ENCODE data around the gene CCR2.
A peak's percentile ranks its signal among the peaks of the same experiment; 100 is the strongest.

The CCR2 gene

GRCh38 chr3:46354984-46355383 lies 1.1 kb downstream of the CCR2 start:
- DNase-seq (ENCODE audit: low read depth in 2 of 2) = no peak

- no peak for DNase-seq (ENCODE audit: low read depth in 2 of 2)
Observed at GRCh38 chr3:46356276-46356675, 2.4 kb downstream of the CCR2 start.

GRCh38 chr3:46356909-46357308 lies 3.0 kb downstream of the CCR2 start:
- no peak for DNase-seq (ENCODE audit: low read depth in 2 of 2)

GRCh38 chr3:46358466-46358865 lies 4.6 kb downstream of the CCR2 start:
- DNase-seq (ENCODE audit: low read depth in 2 of 2) = no peak

- DNase-seq (ENCODE audit: low read depth in 2 of 2) = no peak
Observed at GRCh38 chr3:46359733-46360493, 6.0 kb downstream of the CCR2 start.

GRCh38 chr3:46360907-46361306 lies 7.0 kb downstream of the CCR2 start:
- DNase-seq (ENCODE audit: low read depth in 2 of 2) = no peak

GRCh38 chr3:46361408-46362283 lies 7.7 kb downstream of the CCR2 start:
- DNase-seq (ENCODE audit: low read depth in 2 of 2) = no peak

GRCh38 chr3:46365041-46365440 lies 11.1 kb downstream of the CCR2 start:
- no peak for DNase-seq (ENCODE audit: low read depth in 2 of 2)

GRCh38 chr3:46365737-46366524 lies 12.0 kb downstream of the CCR2 start:
- DNase-seq (ENCODE audit: low read depth in 2 of 2) = no peak

GRCh38 chr3:46367811-46368210 lies 13.9 kb downstream of the CCR2 start:
- DNase-seq (ENCODE audit: low read depth in 2 of 2) = no peak

- peak; percentile 33 to 47 for DNase-seq (ENCODE audit: low read depth in 2 of 2)
Observed at GRCh38 chr3:46368569-46368968, 14.7 kb downstream of the CCR2 start.

- no peak for DNase-seq (ENCODE audit: low read depth in 2 of 2)
Observed at GRCh38 chr3:46369151-46369550, 15.2 kb downstream of the CCR2 start.

GRCh38 chr3:46369675-46370132 lies 15.8 kb downstream of the CCR2 start:
- DNase-seq (ENCODE audit: low read depth in 2 of 2) = no peak

- no peak for DNase-seq (ENCODE audit: low read depth in 2 of 2)
Observed at GRCh38 chr3:46370839-46371518, 17.1 kb downstream of the CCR2 start, which contains the start of gene CCR5. TSS of gene CCR5 (plus strand) at chr3:46370946. CDS start at chr3:46372903, 1,957 bp downstream.

- no peak for DNase-seq (ENCODE audit: low read depth in 2 of 2)
Observed at GRCh38 chr3:46371519-46372340, 17.8 kb downstream of the CCR2 start.

GRCh38 chr3:46372492-46373359 lies 18.8 kb downstream of the CCR2 start:
- no peak for DNase-seq (ENCODE audit: low read depth in 2 of 2)

- no peak for DNase-seq (ENCODE audit: low read depth in 2 of 2)
Observed at GRCh38 chr3:46374755-46375154, 20.8 kb downstream of the CCR2 start.

- DNase-seq (ENCODE audit: low read depth in 2 of 2) = no peak
Observed at GRCh38 chr3:46375218-46375617, 21.3 kb downstream of the CCR2 start.

- no peak for DNase-seq (ENCODE audit: low read depth in 2 of 2)
Observed at GRCh38 chr3:46375814-46376213, 21.9 kb downstream of the CCR2 start.

Data from stimulated activated CD4-positive, alpha-beta T cell treated with anti-CD3 and anti-CD28 coated beads, Interleukin-1b, Interleukin-23, amount 100 ng/mL, for 4 hours (primary cell).